ENCODE data around the gene ANO4.

The ANO4 gene

GRCh38 chr12:100951756-100952155, 157.2 kb downstream of the ANO4 start:
- peak; percentile 17 for DNase-seq (ENCODE audit: low read depth)

- DNase-seq (ENCODE audit: low read depth) = peak; percentile 36
These were observed 158.6 kb downstream of the ANO4 start for GRCh38 chr12:100953217-100953616.

GRCh38 chr12:100953677-100954076, 159.1 kb downstream of the ANO4 start:
- DNase-seq (ENCODE audit: low read depth) = no peak

- no peak for DNase-seq (ENCODE audit: low read depth)
These were observed 159.5 kb downstream of the ANO4 start for GRCh38 chr12:100954118-100954517.

- peak; percentile 83 for DNase-seq (ENCODE audit: low read depth)
These were observed 160.6 kb downstream of the ANO4 start for GRCh38 chr12:100955139-100955538.

GRCh38 chr12:100956311-100956852, 161.8 kb downstream of the ANO4 start:
- no peak for DNase-seq (ENCODE audit: low read depth)

DNA sequence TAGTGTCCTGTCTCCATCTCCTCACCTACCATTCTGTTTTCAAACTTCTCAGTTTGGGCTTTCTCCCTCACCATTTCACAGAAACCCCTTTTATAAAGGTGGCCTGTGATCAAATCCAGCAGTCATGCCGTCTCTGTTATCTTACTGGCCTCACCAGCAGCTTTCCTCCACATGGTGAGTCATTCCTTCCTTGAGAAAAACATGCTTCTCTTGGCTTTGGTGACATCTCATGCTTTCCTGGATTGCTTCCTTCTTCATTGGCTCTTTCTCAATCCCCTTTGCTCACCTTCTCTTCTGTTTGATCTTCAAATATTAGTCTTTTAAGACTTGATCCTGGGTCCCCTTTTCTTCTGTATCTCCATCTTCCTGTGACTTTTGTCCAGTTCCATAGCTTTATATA, 164.9 kb downstream of the ANO4 start:
- DNase-seq (ENCODE audit: low read depth) = peak; percentile 68

DNA sequence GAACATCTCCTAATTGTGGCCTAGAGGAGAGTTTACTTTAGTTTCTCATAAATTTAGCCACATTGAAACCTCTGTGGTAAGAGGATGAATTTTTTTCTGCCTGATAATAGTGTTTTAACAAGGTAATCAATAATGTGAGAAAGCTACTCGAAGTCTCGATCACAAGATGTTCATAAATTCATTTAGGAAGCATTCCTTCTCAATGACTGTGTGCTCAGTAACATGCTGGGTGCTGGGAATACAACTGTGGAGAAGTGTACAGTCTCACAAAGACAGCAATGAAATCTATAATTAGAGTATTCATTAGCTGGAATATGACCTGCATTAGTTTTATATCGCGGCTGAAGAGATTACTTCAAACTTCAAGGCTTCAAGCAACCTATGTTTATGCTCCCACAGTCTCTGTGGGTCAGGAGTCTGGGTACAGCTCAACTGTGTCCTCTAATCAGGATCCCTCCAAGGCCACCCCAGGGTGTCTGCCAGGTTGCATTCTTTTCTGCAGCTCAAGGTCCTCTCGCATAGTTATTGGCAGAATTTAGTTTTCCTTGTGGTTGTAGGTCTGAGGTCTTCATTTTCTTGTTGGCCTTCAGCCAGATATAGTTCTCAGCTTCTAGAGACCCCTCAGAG, 167.6 kb downstream of the ANO4 start:
- no peak for DNase-seq (ENCODE audit: low read depth)

DNA sequence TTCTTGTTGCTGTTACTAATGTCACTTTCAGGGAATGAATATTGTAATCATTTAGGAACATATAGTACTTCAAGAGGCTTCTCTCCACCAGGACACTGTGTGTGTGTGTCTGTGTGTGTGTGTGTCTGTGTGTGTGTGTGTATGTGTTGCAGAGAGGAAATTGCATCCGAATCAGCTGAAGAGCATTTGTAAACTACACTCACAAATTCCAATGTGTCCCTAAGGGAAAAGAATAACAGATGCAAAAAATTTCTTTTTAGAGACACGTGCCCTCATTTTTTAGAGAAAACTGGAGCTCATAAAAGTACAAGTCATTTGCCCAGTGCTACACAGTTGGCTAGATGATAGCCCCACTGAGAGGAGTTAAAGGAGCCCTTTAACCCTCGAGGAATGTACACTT, 168.8 kb downstream of the ANO4 start:
- DNase-seq (ENCODE audit: low read depth) = no peak

- no peak for DNase-seq (ENCODE audit: low read depth)
These were observed 169.5 kb downstream of the ANO4 start for GRCh38 chr12:100964028-100964427.

- DNase-seq (ENCODE audit: low read depth) = no peak
These were observed 172.6 kb downstream of the ANO4 start for GRCh38 chr12:100967189-100967588.

DNA sequence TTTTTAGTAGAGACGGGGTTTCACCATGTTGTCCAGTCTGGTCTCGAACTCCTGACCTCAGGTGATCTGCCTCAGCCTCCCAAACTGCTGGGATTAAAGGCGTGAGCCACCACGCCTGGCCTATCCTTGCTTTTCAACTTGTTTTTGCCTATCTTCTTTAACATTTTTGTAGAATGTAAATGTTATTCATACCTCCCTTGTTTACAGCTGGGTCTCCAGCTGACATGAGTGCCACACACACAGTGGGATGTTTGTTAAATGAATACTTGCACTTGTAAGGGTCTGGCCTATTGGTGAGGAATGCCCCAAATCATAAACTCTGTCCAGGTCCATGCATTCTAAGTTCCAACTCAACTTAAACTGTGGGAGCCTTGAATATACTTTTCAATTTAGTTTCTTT, 176.3 kb downstream of the ANO4 start:
- DNase-seq (ENCODE audit: low read depth) = no peak

- no peak for DNase-seq (ENCODE audit: low read depth)
These were observed 177.5 kb downstream of the ANO4 start for GRCh38 chr12:100972121-100972520.

DNA sequence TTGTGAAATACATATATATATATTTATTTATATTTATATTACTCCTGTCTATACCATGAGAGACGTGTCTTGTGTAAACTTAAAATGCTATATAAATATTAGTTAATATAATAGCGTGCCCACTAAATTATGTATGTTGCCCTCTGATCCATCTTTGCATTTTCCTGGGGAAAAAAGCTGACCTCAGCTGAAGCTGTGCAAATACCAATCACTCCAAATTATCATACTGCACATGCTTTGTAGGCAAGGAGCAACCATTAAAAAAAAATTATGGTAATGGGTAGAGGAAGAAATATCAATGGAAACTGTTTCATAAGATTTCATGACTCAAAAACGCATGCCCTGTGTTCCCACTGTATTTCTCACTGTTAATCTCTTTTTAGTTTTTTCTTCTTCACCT, 179.8 kb downstream of the ANO4 start:
- DNase-seq (ENCODE audit: low read depth) = no peak

- DNase-seq (ENCODE audit: low read depth) = no peak
These were observed 180.2 kb downstream of the ANO4 start for GRCh38 chr12:100974747-100975146.

- no peak for DNase-seq (ENCODE audit: low read depth)
These were observed 182.2 kb downstream of the ANO4 start for GRCh38 chr12:100976735-100977134.

DNA sequence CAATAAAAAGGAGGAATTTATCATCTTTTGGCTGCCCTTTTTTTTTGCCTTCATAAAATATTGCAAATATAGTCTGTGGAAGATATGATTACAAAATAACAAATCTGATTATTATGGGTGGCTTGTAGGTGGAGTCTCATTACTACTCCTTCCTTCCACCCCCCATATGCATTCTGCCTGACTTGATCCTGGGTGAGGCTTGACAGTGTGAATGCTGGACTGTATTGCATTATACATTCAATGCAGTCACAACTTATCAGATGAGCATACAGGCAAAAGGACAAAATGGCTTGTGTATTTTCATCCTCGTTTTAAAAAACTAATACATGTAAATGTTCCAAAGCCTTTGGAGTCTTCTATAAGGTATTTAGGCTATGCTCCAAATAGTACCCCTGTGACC, 186.3 kb downstream of the ANO4 start:
- DNase-seq (ENCODE audit: low read depth) = no peak

GRCh38 chr12:100982511-100983183, 188.1 kb downstream of the ANO4 start:
- DNase-seq (ENCODE audit: low read depth) = no peak

DNA sequence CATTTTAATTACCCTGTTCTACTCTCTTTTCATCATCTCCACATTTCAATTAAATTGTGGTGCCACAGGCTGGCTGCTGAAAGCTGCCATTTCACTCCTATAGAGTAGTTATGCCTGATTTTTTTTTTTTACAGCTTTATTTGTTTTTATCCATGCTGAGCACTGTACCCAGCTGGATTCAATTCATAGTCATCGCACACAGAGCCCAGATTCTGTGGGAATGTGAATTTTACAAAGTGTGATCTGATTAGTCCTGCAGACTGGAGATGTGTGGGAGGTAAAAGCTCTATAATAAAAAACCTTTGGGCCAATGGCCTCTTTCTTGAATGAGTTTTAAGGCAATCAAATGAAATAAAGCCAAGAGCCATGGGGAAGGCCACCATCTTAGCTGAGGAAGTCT, 190.2 kb downstream of the ANO4 start:
- no peak for DNase-seq (ENCODE audit: low read depth)

GRCh38 chr12:100986595-100987547, 192.3 kb downstream of the ANO4 start:
- peak; percentile 4 for DNase-seq (ENCODE audit: low read depth)

DNA sequence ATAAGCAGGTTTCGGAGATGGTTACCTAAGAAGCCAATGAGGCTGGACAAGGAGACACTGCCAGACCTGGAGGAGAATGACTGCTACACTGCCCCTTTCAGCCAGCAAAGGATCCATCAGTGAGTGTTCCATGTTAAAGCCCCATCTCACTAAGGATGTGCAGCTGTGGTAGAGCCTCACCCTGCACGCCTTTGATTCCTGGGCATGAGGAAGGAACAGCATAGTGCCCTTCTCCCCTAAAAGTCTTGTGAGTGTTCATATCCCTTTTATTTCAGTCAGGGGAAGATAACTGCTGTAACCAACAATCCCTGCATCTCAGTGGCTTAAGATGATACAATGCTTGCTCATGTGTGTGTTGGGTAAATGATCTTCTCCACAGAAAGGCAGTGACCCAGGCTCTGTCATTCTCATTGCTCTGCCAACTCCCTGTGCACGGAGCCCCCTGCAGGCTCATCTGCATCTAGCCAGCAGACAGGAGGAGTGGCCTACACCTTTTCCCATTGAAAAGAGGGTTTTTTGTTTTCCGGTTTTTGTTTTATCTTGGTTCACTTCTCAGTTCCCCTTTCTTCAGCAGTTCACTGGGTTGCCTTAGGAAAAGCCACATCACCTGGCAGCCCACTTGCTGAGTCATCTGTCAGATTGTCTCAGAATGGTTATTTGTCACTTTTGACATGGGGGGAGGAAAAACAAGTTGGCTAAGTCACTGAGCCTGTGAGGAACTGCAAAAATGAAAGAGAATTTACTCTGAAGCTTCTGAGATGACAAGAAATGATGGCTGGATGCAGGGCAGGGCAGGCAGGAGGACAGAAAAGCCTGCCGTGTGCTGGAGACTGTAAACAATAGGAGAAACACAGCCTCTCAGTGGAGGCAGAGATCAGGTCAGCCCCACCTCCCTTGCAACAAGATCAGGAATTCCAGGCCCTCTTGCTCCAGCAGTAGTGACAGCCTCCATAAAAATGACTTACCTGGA, 193.3 kb downstream of the ANO4 start:
- peak; percentile 79 for DNase-seq (ENCODE audit: low read depth)

Data from ELR (cell line).